GM20000 (cell line): ENCODE data around the gene POLR3E.

Experiments
- DNase-seq: peaks from one replicate; pipeline ENCODE4 v3.0.0; 2012; ENCODE audit warnings: low spot score
- TF ChIP-seq, protein P1 (sequence below): IDR thresholded peaks from 2 replicates; pipeline ENCODE4 v1.5.1; 2012; ENCODE audit warnings: mild to moderate bottlenecking, control low read depth; ENCODE audit errors: extremely low read depth, missing control alignments

Gene POLR3E

DNA sequence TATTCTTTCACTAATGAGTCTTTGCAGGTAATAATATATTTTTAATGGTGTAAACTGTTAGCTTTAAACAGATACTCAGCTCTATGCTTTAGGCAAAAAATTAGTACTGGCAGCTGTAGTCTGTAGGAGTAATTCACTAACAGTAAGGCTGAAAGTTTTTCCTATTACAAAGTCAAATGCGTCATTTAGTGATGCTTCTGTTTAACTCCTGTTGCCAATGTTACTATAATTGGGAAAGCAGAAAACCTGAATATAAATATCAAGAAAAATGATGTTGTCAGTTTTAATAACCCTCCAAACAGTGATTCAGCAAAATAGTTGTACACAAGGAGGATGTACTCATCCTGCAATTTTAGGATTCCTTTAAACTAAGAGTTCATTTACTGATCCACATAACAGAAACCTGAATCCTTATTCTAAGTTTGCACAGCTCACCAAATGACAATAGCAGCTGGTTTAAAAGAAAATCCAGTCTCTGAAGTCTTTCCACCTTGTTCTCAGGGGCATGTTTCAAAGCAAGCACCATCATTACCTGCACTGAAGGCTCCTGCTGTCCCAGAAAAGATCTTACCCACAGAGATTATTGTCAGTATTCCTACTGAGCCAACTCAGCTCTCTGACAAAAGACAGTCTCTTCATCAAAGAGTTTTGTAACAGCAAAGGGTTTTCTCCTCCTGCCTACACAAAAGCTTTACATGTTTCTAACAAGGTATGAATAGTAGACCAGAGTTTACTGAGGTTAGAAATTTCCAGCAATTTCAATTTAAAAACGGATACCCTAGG is 73.0 kb downstream of the POLR3E start:
- TF ChIP-seq, protein P1, sequence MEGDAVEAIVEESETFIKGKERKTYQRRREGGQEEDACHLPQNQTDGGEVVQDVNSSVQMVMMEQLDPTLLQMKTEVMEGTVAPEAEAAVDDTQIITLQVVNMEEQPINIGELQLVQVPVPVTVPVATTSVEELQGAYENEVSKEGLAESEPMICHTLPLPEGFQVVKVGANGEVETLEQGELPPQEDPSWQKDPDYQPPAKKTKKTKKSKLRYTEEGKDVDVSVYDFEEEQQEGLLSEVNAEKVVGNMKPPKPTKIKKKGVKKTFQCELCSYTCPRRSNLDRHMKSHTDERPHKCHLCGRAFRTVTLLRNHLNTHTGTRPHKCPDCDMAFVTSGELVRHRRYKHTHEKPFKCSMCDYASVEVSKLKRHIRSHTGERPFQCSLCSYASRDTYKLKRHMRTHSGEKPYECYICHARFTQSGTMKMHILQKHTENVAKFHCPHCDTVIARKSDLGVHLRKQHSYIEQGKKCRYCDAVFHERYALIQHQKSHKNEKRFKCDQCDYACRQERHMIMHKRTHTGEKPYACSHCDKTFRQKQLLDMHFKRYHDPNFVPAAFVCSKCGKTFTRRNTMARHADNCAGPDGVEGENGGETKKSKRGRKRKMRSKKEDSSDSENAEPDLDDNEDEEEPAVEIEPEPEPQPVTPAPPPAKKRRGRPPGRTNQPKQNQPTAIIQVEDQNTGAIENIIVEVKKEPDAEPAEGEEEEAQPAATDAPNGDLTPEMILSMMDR, result no peak
- no peak for DNase-seq

DNA sequence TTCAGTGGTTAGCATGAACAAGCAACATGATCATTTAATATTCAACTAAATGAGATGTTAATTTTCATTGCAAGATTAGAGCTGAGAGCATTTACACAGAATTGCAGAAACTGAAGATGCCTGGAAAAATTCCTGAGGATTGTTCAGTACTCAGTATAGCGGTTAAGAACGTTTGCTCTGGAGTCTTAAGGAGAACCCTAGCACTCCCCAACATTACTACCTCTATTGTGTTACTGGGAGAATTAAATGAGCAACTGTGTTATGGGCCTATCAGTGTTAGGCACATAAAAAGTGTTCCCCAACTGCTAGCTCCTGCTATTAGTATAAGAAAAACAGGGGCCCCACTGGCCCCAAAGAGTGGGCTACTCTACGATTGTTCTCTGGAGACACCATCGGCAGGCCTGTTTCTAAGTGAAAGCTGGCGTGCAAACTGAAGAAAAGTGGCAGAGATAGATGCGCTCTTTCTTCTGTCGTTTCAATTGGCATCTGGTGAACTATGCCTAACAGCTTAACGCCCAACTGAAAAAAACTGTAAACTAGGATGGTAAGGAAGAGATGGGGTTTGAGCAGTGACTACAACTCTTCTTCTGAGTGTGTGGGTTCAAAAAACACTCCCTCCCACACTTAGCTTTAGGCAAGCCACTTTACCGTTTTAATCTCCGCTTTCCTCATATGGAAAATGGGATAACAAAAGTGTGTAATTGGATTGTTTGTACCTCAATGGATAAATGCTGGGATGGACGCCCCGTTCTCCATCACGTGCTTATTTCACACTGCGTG is 75.9 kb downstream of the POLR3E start:
- DNase-seq, result no peak
- TF ChIP-seq, protein P1, result no peak

GRCh38 chr16:22373662-22374310 is 76.6 kb downstream of the POLR3E start:
- TF ChIP-seq, protein P1, result no peak
- peak; percentile 20 for DNase-seq

DNA sequence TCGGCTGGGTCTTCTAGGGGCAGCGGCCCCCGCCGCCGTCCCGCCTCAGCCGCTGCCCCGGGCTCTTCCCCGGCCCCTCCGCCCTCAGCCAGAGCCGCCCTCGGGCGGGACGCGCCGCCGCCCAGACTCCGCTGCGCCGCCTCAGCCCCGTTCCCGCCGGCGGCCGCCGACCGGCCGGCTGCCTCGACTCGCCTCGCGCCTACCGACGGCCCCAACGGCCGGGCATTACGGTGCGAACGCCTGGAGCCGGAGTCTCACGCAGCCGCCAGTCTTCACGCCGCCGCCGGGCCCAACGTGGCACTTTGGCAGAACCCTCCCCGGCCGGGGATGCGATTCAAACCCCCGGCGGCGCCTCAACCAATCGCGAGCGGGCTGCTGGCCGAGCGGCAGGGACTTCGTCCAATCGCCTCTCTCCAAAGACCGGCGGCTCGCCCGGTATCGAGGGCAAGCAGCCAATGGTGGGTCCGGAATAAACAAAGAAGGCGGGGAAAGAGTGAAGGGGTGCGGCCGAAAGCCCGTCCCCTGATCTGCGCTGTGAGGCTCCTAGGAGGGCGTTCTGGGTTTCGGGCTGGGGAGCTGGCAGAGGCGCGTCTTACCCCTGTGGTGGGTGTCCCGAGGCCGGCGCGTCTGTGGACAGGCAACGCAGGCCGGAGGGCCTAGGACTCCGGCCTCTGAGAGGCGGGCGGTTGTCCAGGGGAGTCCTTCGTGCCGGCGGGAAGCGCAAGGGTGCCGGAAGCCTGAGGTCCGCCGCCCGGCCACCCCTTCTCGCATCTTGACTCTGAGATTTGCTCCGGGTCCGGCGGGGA is 77.3 kb downstream of the POLR3E start, which contains the start of gene CDR2:
CDR2 (minus strand) TSS at position 309 of the 806 bp plus-strand sequence. CDS start 310 bp downstream, outside the sequence.
- TF ChIP-seq, protein P1, result no peak
- DNase-seq, result peak; percentile 99

- no peak for DNase-seq
- TF ChIP-seq, protein P1, result no peak
These were observed 78.1 kb downstream of the POLR3E start for GRCh38 chr16:22375117-22375962.

DNA sequence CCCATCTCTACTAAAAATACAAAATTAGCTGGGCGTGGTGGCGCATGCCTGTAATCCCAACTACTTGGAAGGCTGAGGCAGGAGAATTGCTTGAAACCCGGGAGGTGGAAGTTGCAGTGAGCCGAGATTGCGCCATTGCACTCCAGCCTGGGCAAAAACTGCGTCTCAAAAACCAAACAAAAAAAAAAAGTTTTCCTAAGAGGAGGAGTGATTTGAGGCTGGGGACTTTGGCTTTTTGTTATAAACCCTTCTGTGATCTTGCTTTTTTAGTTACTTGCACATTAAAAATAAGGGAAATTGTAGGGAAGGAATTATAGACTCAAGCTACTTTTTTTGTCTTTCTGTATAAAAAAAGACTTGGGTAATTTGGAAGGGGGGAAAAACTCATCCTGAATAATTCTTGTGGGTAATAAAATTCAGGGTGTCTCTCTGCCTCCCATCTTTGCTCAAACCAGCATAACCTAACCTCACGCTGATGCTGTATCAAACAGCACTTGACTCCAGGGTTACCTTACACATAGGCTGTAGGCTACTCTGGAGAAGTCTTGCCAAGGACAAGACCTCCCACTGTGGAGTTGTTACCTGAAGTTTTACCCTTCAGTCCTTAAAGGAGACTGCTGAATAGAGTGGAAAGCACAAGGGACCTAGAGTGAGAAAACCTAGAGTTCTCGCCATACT is 78.9 kb downstream of the POLR3E start:
- TF ChIP-seq, protein P1, result no peak

More for the DNA sequence above, 78.9 kb downstream of the POLR3E start:
- no peak for DNase-seq
